Measurements from ENCODE around the gene DCK.
"Not testable (repeated sequence)": the region's sequence is repeated elsewhere in the genome, so short reads cannot be mapped to it uniquely, and the experiment has no call there.

The DCK gene

DNA sequence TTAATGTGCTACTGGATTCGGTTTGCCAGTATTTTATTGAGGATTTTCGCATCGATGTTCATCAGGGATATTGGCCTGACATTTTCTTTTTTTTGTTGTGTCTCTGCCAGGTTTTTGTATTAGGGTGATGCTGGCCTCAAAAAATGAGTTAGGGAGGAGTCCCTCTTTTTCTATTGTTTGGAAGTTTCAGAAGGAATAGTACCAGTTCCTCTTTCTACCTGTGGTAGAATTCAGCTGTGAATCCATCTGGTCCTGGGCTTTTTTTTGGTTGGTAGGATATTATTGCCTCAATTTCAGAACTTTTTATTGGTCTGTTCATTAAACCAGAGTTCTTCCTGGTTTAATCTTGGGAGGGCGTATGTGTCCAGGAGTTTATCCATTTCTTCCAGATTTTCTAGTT, 7.9 kb downstream of the DCK start:
- not testable (repeated sequence) for DNase-seq (ENCODE audit: low spot score)

DNA sequence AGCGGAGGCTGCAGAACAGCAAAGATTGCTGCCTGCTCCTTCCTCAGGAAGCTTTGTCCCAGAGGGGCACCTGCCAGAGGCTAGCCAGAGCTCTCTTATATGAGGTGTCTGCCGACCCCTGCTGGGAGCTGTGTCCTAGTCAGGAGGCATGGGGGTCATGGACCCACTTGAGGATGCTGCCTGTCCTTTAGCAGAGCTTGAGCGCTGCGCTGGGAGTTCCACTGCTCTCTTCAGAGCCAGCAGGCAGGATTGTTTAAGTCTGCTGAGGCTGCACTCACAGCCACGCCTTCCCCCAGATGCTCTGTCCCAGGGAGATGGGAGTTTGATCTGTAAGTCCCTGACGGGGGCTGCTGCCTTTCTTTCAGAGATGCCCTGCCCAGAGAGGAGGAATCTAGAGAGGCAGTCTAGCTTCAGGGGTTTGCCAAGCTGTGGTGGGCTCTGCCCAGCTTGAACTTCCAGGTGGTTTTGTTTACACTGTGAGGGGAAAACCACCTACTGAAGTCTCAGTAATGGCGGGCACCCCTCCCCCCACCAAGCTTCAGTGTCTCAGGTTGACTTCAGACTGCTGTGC, 10.9 kb downstream of the DCK start:
- DNase-seq (ENCODE audit: low spot score) = peak; percentile 39

DNA sequence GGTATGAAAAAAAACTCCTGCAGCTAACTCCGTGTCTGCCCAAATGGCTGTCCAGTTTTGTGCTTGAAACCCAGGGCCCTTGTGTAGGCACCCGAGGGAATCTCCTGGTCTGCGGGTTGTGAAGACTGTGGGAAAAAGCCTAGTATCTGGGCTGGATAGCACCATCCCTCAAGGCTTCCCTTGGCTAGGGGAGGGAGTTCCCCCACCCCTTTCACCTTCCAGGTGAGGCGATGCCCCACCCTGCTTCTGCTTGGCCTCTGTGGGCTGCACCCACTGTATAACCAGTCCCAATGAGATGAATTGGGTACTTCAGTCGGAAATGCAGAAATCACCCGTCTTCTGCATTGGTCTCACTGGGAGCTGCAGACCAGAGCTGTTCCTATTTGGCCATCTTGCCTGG, 11.6 kb downstream of the DCK start:
- not testable (repeated sequence) for DNase-seq (ENCODE audit: low spot score)

DNA sequence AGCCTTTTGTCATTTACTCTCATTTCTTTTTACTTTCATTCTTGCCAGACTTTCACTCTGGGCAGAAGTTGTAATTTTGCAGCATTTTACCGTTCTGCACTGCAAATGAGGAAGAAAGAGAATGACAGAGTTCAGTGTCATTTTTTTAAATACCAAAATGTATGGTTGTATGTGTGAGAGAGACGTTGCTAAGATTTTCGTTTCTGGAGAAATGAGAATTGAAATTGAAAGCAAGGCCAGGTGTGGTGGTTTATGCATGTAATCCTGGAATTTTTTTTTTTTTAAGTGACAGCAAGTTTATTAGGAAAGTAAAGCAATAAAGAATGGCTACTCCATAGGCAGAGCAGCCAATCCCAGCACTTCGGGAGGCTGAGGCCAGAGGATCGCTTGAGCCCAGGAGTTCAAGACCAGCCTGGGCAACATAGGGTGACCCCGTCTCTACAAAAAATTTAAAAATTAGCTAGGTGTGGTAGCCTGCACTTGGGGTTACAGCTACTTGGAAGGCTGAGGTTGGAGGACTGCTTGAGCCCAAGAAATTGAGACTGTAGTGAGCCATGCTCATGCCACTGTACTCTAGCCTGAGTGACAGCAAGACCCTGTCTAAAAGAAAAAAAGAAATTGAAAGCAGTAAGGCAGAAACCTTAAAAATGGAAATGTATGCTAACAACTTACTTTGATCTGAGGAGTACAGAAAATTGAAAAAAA, 12.9 kb downstream of the DCK start:
- DNase-seq (ENCODE audit: low spot score) = no peak

- DNase-seq (ENCODE audit: low spot score) = no peak
These were observed 14.7 kb downstream of the DCK start for GRCh38 chr4:71008196-71008595.

GRCh38 chr4:71009086-71009485, 15.6 kb downstream of the DCK start:
- no peak for DNase-seq (ENCODE audit: low spot score)

DNA sequence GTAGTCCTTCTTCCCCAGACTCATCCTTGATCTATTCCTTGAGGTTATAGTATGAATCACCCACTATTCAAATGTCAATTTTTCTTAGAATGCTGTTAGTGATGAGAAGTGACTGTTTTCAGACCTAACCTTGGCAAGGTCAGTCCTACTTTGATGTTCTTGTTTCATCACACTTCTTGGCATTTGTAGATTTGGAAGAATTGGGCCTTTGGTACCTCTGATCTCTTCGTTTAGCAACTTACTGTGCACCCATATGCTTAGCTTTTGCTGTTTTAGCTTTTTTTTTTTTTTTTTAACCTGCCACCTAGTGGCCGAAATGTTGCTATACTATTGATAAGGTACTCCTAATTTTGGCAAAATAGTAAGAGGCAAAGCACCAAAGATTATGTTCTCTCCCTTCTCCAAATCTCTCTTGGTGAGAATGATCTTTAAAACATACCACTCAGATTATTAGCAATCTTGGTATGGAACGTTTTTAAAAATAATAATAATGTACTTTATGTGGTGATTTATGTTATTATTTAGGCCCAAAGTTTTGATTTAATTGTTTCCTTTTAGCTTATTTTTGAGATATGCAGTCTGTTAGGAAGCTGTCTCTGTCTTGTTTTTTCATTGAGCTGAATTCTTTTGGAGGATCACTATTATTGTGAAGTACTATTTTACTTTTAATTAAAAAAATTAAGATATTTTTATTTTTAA, 16.6 kb downstream of the DCK start:
- peak; percentile 38 for DNase-seq (ENCODE audit: low spot score)

- no peak for DNase-seq (ENCODE audit: low spot score)
These were observed 18.0 kb downstream of the DCK start for GRCh38 chr4:71011451-71011850.

DNA sequence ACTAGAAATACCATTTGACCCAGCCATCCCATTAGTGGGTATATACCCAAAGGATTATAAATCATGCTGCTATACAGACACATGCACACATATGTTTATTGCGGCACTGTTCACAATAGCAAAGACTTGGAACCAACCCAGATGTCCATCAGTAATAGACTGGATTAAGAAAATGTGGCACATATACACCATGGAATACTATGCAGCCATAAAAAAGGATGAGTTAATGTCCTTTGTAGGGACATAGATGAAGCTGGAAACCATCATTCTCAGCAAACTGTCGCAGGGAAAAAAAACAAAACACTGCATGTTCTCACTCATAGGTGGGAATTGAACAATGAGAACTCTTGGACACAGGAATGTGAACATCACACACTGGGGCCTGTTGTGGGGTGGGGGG, 23.9 kb downstream of the DCK start:
- DNase-seq (ENCODE audit: low spot score) = not testable (repeated sequence)

DNA sequence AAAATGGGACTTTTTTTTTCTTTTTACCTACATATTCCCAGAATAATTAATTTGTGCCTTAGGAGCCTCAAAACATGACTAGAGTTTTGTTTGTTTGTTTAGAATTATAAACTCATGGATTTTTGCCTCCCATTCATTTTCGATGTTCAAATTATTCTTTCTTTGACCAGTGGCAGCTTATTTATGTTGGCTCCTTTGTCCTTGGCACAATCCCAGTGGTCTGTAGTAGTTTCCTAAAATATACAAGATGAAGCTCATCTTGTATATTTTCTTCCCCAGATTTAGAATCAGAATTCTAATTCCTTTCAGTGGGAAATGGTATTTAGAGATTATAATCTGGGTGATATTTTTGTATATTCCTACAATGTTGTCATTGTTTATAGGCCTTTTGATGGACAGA, 27.2 kb downstream of the DCK start:
- no peak for DNase-seq (ENCODE audit: low spot score)

- no peak for DNase-seq (ENCODE audit: low spot score)
These were observed 32.2 kb downstream of the DCK start for GRCh38 chr4:71025654-71026053.

DNA sequence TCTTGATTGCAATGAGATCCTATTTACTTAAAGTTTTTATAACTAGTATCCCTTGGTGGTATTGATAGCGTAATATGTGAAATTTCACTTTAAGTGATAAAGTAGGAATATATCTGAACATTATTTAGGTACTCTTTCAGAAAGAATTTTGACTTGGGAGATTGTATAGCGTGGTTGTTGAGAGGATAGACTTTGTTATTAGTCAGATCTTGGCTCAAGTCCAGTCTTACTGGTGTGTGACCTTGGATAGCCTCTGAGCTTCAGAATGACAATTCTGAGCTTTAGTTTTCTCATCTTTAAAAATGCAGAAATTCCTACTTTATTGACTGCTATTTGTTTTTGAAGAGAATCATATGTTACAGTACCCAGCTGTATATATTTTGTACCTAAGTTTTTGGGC, 32.6 kb downstream of the DCK start:
- peak; percentile 31 for DNase-seq (ENCODE audit: low spot score)

- no peak for DNase-seq (ENCODE audit: low spot score)
These were observed 34.2 kb downstream of the DCK start for GRCh38 chr4:71027611-71028010.

DNA sequence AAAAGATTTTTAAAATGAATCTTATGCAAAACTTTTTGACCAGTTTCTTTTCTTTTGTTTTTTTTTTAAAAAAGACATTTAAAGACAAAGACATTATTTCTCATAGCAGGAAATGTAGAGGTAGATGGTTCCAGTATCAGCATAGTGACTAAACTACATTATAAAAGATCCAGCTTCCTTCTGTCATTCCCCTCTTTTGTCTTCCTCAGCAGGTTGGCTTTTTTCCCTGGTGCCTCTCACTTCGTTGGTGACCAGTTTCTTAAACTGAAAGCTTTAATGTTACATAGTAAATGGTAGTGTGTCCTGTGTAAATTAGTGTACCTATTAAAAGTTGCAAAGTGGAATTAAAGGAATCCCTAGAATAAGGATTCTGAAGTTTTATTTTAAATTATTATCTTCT, 36.1 kb downstream of the DCK start:
- DNase-seq (ENCODE audit: low spot score) = no peak

DNA sequence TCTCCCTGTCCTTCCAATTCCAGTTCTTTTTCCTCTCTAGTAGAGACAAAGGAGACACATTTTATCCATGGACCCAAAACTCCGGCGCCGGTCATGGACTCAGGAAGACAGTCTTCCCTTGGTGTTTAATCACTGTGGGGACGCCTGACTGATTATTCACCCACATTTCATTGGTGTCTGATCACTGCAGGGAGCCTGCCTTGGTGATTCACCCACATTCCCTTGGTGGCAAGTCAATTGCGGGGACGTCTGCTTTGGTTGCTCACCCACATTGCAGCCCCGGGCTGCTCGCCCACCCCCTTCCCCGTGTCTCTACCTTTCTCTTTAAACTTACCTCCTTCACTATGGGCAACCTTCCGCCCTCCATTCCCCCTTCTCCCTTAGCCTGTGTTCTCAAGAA, 38.7 kb downstream of the DCK start:
- DNase-seq (ENCODE audit: low spot score) = not testable (repeated sequence)

GRCh38 chr4:71045256-71045655, 51.8 kb downstream of the DCK start:
- no peak for DNase-seq (ENCODE audit: low spot score)

DNA sequence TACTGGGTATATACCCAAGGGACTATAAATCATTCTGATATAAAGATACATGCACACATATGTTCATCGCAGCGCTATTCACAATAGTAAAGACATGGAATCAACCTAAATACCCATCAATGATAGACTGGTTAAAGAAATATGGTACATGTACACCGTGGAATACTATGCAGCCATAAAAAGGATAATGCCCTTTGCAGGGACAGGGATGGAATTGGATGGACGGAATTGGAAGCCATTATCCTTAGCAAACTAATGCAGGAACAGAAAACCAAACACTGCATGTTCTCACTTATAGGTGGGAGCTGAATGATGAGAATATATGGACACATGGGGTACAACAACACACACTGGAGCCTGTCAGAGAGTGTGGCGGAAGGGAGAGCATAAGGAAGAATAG, 55.9 kb downstream of the DCK start:
- DNase-seq (ENCODE audit: low spot score) = no peak

DNA sequence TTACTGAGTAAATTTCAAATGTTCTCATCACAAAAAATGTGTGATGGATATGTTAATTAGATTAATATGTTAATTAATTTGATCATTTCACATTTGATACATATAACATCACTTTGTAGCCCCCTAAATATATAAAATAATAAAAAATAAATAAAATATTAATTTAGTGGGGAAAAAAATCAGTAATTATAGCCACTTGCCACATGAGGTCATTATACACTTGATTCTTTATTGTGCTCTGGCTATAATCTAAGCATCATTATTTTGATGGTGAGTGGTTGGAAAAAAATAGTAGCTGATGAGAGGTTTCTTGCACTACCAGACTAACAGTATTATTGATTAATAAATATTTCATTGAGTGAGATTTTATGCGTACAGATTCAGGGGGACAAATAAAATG, 57.4 kb downstream of the DCK start:
- DNase-seq (ENCODE audit: low spot score) = no peak

DNA sequence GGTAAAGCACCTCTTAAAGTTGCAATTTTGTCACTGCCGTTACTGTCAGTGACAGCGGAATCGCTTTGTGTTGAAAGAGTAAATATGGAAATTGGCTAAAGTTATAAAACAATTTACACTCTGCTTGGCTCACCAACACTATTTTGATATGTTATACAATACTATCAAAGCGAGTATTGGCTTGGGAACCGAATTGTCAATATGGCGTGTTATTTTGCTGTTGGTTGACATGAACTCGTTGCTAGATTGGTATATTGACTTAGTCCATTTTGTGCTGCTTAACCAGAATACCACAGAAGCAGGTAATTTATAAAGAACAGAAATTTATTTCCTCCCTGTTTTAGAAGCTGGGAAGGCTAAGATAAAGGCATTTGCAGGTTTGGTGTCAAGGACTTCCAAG, 58.6 kb downstream of the DCK start:
- DNase-seq (ENCODE audit: low spot score) = no peak

DNA sequence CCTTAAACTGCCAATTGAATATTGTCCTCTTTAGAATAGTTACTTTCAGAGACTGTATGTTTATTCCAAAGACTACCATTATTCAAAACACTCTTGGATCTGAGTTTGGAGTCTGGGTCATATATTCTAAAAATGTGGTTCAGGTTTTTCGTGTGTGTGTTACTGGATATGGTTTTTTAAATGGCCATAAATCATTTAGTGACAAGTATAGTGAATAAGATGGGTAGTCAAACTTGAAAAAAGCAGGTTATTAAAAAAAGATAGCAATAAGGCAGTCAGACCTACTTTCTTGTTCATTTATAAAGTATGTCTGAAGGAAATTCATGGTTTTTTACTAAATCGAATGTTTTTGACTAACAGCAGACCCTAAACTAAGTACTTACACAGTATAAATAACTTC, 59.3 kb downstream of the DCK start:
- DNase-seq (ENCODE audit: low spot score) = no peak

- DNase-seq (ENCODE audit: low spot score) = not testable (repeated sequence)
These were observed 60.2 kb downstream of the DCK start for GRCh38 chr4:71053613-71054012.

DNA sequence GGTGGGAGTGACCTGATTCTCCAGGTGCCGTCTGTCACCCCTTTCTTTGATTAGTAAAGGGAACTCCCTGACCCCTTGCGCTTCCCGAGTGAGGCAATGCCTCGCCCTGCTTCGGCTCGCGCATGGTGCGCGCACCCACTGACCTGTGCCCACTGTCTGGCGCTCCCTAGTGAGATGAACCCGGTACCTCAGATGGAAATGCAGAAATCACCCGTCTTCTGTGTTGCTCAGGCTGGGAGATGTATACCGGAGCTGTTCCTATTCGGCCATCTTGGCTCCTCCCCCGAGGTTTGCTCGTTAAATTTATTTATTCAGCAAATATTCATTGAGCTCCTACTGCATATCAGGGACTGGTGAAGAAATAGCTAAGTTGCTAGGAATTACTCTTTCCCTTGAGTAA, 66.1 kb downstream of the DCK start:
- DNase-seq (ENCODE audit: low spot score) = not testable (repeated sequence)

- DNase-seq (ENCODE audit: low spot score) = no peak
These were observed 69.0 kb downstream of the DCK start for GRCh38 chr4:71062436-71062835.

DNA sequence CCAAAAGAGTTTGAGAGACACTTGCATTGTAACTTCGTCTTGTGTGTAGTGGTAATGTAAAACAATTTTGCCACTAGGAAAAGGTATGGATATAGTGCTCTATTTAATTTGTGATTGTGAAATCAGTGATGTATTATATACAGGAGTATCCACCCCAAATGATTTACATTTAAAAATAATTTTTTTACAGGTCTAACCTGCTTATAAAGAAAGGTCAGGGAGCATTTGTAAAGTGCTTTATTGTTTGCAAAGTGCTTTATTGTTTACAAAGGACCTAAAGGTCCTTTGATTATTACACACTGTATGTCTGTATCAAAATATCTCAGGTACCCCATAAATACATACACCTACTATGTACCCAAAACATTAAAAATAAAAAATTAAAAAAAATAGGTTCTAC, 70.3 kb downstream of the DCK start:
- no peak for DNase-seq (ENCODE audit: low spot score)
